HG02870 (cell line): ENCODE results near the gene PGAM5.
A peak's percentile ranks its signal among the peaks of the same experiment; 100 is the strongest.
"Not testable (repeated sequence)": the region's sequence is repeated elsewhere in the genome, so short reads cannot be mapped to it uniquely, and the experiment has no call there.

ENCODE experiments used
- ATAC-seq: cut with Tn5 transposase; IDR thresholded peaks from one replicate; pipeline ENCODE4 v1.9.1; 2021; ENCODE audit warnings: mild to moderate bottlenecking, moderate library complexity; ENCODE audit not compliant: unreplicated experiment

Gene PGAM5

DNA sequence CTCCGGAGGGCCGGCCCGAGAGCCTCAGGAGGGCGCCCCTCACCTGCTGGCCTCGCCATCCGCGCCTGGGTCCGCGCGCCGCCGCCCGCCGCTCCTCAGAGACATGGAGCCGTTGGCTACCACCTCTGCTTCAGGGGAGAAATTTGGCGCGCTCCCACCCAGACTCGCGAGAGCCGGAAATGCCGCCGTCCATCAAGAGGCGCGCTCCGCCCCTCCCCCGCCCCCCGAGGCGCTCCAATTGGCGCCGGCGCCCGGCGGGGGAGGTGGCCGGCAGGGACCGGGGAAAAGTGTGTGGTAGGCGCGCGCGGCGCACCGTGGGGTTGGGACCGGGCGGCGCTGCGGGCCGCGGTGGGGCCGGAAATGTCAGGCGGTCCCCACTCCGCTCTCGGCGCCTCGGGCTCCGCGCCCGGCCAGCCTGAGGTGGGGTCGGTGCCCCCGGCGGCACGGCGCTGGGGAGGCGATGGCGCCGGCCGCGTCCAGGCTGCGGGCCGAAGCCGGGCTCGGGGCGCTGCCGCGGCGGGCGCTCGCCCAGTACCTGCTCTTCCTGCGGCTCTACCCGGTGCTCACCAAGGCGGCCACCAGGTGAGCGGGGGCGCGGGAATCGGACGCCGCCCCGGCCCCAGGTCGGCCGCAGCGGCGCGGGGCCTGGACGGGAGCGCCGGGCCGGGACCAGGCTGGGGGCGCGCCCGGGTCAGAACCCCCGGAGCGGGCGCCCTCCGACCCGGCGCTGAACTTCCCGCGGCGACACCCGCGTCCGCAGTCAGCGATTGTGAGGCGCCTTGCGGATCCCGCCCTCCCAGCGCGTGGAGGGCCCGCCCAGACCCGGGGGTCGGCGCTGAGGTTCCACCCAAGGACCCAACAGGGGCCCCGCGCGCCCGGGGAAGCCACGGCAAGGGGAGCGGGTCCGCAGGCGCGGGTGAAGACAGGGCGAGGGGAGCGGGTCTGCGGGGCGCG, 23.2 kb upstream of the PGAM5 start, which contains the start of the genes POLE and PXMP2:
POLE (minus strand) TSS at position 132 of the 954 bp plus-strand sequence; CDS start at position 105, 27 bp downstream.
PXMP2 (plus strand) TSS at position 377 of the 954 bp plus-strand sequence; CDS start at position 461, 84 bp downstream.
- peak; percentile 92 for ATAC-seq

DNA sequence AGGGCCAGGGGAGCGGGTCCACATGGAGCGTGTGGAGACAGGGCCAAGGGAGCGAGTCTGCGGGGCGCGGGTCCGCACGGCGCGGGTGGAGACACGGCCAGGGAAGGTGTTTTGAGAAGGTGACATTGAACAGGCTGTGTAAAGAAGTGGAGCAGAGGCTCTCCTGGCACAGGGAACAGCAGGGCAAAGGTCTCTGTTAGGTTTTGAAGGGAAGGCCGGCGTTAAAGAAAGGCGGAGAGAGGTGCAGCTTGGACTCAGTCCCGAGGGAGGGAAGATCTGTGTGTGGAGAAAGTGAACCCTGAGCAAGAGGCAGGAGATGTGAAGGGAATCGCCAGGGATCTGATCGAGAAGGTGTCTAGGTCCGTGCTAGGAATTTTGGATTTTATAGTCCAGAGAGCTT, 21.4 kb upstream of the PGAM5 start:
- ATAC-seq = no peak

DNA sequence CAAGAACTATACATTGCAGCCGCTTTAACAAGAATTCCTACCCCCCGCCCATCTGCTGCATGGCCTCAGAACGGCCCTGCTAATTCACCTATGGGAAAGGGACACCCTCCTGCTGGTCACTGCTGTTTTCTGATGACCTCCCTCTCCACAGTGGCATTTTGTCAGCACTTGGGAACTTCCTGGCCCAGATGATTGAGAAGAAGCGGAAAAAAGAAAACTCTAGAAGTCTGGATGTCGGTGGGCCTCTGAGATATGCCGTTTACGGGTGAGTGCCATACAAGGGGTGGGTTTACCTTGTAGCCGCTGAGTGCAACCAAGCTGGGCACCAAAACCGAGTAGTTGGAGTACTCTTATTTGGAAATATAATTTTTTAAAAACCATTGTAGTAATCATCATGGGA, 20.5 kb upstream of the PGAM5 start:
- no peak for ATAC-seq

DNA sequence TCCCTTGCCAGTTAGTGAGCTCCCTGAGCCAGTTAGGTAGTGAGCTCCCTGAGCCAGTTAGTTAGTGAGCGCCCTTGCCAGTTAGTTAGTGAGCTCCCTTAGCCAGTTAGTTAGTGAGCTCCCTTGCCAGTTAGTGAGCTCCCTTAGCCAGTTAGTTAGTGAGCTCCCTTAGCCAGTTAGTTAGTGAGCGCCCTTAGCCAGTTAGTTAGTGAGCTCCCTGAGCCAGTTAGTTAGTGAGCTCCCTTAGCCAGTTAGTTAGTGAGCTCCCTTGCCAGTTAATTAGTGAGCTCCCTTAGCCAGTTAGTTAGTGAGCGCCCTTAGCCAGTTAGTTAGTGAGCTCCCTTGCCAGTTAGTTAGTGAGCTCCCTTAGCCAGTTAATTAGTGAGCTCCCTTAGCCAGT, 18.6 kb upstream of the PGAM5 start:
- not testable (repeated sequence) for ATAC-seq

DNA sequence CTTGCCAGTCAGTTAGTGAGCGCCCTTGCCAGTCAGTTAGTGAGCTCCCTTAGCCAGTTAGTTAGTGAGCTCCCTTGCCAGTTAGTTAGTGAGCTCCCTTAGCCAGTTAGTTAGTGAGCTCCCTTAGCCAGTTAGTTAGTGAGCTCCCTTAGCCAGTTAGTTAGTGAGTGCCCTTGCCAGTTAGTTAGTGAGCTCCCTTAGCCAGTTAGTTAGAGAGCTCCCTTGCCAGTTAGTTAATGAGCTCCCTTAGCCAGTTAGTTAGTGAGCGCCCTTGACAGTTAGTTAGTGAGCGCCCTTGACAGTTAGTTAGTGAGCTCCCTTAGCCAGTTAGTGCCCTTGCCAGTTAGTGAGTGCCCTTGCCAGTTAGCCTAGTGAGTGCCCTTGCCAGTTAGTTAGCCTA, 15.8 kb upstream of the PGAM5 start:
- not testable (repeated sequence) for ATAC-seq

DNA sequence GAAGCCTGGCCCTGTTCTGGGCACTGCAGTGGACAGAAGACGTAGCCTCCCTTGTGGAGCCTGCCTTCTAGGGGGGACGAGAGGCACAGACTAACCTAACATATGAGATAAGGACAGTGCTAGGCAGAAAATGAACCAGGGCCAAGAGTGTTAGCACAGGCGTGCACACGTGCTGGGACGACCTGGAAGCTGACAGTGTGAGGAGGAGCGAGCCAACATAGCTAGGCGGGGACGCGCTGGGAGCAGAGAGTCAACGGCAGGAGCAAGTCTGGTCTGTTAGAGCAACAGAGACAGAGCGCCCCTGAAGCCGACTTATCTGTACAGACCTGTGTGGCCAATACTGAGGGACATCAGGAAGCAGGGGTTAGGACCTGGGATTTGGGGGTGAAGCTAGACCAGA, 15.2 kb upstream of the PGAM5 start:
- ATAC-seq = no peak

DNA sequence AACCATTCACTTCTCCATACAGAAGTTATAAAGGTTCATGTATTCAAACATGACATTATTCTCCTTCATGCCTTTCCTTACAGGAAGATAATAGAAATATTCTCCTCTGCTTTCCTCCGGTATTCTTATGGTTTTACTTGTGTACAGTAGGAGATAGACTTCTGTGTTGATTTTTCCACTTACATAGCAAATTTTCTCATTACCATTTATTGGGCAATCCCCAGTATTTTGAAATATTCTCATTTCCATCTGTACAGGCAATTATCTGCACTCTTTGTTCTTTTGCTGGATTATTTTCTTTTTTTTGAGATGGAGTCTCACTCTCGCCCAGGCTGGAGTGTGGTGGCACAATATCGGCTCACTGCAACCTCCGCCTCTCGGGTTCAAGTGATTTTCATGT, 12.3 kb upstream of the PGAM5 start:
- no peak for ATAC-seq

DNA sequence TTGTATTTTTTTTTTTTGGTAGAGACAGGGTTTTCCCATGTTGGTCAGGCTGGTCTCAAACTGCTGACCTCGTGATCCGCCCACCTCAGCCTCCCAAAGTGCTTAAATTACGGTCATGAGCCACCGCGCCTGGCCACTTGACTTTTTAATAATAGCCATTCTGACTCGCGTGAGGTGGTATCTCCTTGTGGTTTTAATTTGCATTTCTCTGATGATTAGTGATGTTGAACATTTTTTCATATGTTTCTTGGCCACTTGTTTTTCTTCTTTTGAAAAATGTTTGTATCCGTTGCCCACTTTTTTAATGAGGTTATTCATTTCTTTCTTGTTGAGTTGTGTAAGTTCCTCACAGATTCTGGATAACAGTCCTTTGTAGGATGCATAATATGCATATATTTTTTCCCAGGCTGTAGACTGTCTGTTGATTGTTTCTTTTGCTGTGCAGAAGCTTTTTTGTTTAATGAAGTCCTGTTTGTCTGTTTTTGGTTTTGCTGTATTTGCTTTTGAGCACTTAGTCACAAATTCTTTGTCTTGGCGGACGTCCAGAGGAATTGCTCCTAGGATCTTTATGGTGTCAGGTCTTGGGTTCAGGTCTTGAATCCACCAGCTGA, 10.3 kb upstream of the PGAM5 start:
- no peak for ATAC-seq

DNA sequence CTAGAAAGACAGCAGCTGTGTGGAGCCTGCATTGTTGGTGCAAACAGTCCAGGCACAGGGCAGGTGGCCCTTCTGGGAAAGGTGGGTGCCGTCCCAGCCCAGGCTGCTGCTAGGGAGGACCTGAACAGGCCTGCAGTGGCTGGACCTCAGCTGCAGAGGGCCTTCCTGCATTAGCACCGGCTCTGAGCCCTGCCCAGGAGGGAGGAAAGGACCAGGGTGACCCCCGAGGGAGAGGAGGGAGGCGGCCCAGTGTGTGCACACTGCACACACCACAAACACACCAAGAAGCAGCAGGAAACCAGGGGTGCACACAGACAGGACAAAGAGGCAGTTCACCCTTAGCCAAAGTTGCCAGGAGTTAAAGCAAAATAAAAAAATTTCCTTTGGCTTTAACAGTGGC, 8.0 kb upstream of the PGAM5 start:
- ATAC-seq = no peak

DNA sequence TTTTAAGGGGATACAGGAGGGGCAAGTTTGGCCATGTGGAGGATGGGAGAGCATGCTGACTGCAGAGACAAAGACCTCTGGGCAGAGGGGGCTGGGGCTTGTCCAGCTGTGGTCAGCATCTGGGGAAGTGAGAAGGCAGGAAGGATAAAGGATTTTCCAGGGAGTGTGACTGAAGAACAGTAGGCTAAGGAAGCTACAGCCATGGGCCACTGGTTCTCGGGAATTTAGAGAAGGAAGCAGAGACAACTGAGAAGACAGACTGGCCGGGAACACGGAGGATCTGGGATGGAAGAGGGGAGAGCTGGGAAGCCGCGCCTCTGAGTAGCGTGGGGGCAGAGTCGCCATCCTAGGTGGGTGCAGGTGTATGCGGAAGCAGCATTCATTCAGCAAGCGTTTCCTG, 7.0 kb upstream of the PGAM5 start:
- ATAC-seq = no peak

DNA sequence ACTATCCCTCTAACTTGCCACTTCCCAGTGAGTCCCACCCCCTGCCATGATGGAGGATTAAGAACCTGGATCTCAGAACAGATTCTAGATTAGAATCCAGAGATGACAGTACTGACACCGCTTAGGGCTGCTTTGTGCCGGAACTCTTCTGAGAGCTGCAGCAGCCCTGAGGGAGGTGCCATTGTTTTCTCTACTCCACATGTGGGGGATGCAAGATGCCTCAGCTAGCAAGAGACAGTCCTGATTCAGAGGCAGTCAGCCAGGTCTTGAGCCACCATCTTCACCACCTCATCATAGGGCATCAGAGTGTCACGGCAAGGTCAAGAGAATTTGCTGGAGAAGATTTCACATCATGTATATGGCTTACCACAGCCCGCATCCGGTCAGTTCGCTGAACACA, 3.4 kb upstream of the PGAM5 start:
- no peak for ATAC-seq

DNA sequence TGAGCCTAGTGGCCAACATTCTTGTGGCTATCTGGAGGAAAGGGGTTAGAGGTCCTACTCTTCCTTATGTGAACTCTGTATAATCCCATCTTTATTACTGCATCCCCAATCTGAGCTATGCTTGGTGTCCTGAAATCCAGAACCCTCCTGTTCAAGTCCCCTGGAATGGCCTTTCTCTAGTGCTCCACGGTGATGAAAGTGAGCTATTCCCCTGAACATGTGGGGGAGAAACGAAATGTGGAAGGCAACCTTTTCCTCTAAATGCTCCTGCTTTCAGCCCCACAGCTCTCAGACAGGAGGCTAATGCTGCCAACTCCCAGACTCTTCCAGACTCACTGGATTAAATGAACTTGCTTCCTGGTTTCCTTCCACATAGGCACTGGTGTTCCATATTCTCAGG, 2.5 kb upstream of the PGAM5 start:
- ATAC-seq = no peak

DNA sequence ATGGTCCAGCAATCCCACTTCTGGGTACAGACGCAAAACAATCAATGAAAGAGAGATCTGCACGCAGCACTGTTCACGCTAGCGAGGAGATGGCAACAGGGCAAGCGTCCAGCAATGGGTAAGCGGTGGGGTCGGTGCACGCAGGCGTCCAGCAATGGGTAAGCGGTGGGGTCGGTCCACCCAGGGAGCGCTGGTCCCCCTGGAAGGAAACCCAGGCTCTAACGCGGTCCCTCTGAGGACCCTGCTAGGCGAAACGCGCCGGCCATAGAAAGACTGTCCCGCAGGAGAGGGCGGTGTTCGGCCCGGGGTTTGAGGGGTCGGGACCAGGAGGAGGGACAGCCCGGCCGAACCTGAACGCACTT, 618 bp upstream of the PGAM5 start:
- peak; percentile 32 for ATAC-seq

DNA sequence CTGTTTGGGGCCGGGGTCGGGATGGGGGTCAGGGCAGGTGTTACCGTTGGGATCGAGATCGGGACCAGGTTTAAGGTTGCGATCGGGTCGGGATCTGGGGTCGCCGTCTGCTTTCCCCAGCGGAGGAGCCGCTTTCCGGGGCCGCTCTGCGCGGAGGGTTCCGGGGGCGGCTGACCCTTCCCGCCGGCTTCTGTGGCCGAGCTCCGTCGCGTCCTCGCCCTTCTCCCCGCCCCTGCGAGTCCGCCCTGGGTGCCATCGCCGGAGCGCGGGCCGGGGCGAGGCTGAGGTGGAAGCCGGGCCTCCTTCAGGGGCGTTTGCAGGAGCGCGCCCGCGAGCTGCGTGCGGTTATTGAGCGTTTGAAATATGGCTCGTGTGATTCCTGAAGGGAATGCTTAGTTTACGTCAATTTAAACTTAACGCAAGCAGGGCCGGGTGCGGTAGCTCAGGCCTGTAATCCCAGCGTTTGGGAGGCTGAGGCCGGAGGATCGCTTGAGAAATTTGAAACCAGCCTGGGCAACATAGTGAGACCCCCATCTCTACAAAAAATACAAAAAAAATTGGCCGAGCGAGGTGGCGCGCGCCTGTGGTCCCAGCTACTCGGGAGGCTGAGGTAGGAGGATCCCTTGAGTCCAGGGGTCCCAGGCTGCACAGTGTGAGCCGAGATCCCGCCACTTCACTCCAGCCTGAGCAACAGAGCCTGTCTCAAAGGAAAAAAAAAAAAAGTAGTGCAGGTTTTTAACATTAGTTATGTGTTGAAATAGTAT, 620 bp downstream of the PGAM5 start:
- ATAC-seq = peak; percentile 8

DNA sequence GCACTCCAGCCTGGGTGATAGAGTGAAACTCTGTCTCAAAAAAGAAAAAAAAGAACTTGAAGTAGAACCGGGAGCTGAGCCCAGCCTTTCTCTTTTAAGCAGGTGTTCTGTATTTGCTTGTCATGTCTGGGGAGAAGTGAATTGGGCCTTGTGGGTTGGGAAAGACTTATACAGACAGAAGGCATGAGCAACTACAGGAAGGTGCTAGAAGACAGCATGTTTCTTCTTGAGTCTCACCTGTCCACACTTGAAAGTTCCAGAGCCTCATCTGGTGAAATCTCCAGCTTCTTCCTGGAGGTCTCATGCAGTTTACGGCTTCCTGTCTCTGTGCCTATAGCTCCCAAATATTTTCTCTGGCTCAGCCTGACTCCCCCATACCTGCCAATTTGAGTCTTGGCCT, 2.5 kb downstream of the PGAM5 start:
- no peak for ATAC-seq

DNA sequence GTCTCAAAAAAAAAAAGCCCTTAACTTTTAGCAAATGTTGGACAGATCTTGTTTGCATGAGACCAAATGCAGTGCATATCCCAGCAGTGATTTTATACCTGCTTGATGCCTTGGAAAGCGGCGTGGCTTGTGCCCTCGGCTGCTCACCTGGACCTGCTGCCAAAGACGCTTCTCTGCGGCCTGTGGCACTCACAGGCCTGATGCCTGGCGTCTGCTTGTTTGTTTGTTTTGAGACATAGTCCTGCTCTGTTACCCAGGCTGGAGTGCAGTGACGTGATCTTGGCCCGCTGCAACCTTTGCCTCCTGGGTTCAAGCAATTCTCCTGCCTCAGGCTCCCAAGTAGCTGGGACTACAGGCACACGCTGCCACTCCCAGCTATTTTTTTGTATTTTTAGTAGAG, 5.2 kb downstream of the PGAM5 start:
- ATAC-seq = no peak

DNA sequence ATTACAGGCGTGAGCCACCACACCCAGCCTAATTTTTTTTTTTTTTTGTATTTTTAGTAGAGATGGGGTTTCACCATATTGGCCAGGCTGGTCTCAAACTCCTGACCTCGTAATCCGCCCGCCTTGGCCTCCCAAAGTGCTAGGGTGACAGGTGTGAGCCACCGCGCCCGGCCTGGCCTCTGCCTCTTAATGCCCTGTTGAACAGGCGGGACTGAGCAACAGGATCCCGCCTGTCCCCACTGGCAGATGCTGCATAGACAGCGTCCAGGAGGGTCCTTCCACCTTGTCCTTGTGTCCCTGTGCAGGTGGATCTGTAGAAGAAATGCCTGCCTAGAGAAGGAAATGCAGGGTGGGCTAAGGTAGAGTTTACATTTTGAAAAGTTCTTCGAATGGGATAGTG, 5.7 kb downstream of the PGAM5 start:
- no peak for ATAC-seq

DNA sequence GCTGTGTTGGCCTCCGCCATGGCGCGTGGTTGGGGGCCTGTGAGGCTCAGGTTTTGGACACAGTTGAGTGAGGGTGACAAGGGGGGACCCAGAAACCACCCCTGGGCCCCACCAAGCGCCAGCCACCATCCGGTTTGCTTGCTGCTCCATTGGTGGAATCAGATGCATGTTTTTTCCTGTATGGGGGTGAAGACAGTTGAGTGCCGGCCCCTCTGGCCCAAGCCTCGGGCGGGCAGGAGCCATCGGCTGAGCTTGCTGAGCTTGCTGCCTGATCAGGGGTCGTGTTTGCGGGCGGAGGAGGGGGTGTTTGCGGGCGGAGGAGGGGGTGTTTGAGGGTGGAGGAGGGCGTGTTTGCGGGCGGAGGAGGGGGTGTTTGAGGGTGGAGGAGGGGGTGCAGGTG, 6.4 kb downstream of the PGAM5 start:
- ATAC-seq = no peak

DNA sequence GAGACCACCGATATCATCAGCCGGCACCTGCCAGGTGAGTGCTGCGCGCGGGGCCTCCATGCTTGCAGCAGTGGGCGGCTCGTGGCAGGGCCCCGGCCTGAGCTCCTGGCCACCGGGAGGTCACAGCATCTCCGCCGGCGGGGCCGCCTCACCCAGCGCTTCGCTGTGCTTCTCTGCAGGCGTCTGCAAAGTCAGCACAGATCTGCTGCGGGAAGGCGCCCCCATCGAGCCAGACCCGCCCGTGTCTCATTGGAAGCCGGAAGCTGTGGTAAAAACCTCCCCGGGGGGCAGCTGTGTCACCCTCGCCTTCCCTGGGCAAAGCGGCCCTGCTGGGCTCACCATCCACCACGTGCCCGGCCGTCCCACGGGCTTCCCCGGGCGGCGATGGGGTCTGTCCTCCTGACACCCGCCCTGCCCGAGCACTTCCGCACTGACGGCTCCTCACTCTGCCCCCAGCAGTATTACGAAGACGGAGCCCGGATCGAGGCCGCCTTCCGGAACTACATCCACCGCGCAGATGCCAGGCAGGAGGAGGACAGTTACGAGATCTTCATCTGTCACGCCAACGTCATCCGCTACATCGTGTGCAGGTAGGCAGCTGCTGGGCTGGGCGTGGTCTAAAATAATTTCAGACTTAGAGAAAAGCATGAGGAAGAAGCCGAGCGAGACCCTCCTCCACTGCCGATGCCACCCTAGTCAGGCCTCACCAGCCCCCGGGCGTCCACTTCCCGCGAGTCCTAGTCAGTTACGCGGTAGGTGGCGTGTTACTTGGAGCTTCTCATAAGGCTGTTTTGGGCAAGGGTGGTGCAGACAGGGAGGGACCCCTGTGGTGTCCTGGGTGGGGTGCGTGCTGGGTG, 7.1 kb downstream of the PGAM5 start:
- no peak for ATAC-seq

DNA sequence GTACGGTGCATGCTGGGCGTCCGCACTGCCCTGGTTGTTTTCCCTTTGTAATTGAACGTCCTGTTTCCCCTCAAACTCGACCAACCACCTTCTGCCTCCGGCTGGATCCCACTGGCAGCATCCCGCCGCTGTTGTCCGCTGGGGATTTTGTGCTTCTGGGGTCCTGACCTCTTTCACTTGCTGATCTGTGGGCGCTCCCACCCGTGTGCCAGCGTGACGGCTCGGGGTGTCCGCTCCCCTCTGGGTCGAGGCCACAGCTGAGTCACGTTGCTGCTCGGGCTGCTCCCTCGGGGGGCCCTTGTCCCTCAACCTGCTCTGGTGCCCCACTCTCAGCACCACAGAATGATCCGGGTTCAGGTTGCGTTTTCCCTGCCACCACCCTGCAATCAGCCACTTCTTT, 8.0 kb downstream of the PGAM5 start:
- ATAC-seq = no peak
